Measurements from ENCODE around the gene OBP2B. TPM values are rescaled to one million over a fixed set of nuclear protein-coding genes. Genes with fewer than 3 reads are reported as not detected.
"Not testable (repeated sequence)": the region's sequence is repeated elsewhere in the genome, so short reads cannot be mapped to it uniquely, and the experiment has no call there.

OBP2B gene
- total and polyA plus RNA-seq, 2 donors (not counting 1 experiment from before 2014, with no cell fraction given): not detected

DNA sequence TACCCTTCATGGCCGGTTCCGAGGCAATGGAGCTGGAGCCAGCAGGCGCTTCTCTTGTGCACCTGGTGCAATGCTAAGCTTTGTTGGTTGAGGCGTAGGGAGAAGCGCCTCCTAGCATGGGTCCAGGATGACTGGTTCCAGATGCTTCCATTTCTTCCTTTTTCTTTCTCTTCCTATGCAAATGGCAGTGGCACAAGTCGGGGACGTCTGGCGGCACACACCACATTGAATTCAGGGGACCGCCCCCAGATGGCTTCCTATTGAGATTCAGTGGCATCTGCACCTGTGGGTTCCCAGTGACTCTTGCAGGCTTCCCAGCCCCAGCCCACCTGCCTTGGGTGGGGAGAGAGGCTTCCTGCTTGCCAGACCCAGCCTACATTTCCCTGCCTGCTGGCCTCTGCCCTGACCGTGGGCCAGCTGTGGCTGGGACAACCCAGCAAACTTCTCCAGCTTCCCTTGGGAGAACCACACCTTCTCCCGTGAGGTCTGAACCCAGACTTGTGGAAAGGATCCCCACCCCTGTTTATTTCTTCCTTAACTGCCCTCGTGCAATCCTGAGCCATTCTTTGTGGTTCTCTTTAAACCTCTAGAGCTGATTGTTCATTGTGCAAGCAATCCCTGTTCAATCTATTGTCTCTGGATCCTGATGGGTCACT lies 8.4 kb upstream of the OBP2B start:
- H2AFZ ChIP-seq (ENCODE audit: low read length); H4K20me1 ChIP-seq (ENCODE audit: control insufficient read depth, extremely low read depth, insufficient read depth, low read length): not testable (repeated sequence)

DNA sequence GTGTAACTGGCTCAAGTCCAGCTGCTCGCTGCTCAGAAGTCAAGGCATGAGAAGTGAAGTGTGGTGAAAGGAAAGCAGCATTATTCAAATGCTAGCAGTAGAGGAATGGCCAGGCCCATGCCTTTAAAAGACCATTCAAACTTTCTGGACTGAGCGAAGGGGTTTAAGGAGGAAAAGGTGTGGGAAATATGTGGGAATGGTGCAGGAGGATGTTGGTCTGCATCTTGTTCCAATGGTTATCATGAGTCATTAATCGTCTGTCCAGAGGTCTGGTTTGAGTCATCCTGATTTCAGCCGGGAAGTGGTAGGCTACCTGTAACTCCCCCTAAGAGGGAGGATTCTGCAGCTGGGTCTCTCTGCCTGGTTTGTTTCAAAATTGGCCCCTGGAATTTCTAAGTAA lies 5.2 kb upstream of the OBP2B start:
- H3K27ac ChIP-seq (ENCODE audit: insufficient read depth, low read length); H3K4me2 ChIP-seq (ENCODE audit: extremely low read depth, insufficient read depth, low read length); H3K79me2 ChIP-seq (ENCODE audit: control insufficient read depth, insufficient read depth, low read length); H3K4me3 ChIP-seq (replicated peaks in 1 of 4; ENCODE audit: control extremely low read depth in 1 of 4, insufficient read depth in 1 of 4, low read depth in 3 of 4, low read length in 4 of 4); H2AFZ ChIP-seq (ENCODE audit: low read length); H3K27me3 ChIP-seq (ENCODE audit: control insufficient read depth, insufficient read depth, low read length); H3K9ac ChIP-seq (ENCODE audit: insufficient read depth, low read length); H3K9me3 ChIP-seq (ENCODE audit: control insufficient read depth, insufficient read depth, low read depth, low read length); H4K20me1 ChIP-seq (ENCODE audit: control insufficient read depth, extremely low read depth, insufficient read depth, low read length); H3K4me1 ChIP-seq (ENCODE audit: control insufficient read depth, extremely low read depth, insufficient read depth, low read length); H3K36me3 ChIP-seq (ENCODE audit: control insufficient read depth, insufficient read depth, low read length): not testable (repeated sequence)
- peak in 1 of 2 donors; percentile 13 for DNase-seq (ENCODE audit: low read depth in 2 of 2)

More for the DNA sequence above, 8.4 kb upstream of the OBP2B start:
- not testable (repeated sequence) for H3K27ac ChIP-seq (ENCODE audit: insufficient read depth, low read length); H3K9ac ChIP-seq (ENCODE audit: insufficient read depth, low read length); H3K4me3 ChIP-seq (replicated peaks in 1 of 4; ENCODE audit: control extremely low read depth in 1 of 4, insufficient read depth in 1 of 4, low read depth in 3 of 4, low read length in 4 of 4); H3K9me3 ChIP-seq (ENCODE audit: control insufficient read depth, insufficient read depth, low read depth, low read length); H3K79me2 ChIP-seq (ENCODE audit: control insufficient read depth, insufficient read depth, low read length); H3K27me3 ChIP-seq (ENCODE audit: control insufficient read depth, insufficient read depth, low read length); H3K36me3 ChIP-seq (ENCODE audit: control insufficient read depth, insufficient read depth, low read length); H3K4me1 ChIP-seq (ENCODE audit: control insufficient read depth, extremely low read depth, insufficient read depth, low read length); H3K4me2 ChIP-seq (ENCODE audit: extremely low read depth, insufficient read depth, low read length); DNase-seq (ENCODE audit: low read depth in 2 of 2)

DNA sequence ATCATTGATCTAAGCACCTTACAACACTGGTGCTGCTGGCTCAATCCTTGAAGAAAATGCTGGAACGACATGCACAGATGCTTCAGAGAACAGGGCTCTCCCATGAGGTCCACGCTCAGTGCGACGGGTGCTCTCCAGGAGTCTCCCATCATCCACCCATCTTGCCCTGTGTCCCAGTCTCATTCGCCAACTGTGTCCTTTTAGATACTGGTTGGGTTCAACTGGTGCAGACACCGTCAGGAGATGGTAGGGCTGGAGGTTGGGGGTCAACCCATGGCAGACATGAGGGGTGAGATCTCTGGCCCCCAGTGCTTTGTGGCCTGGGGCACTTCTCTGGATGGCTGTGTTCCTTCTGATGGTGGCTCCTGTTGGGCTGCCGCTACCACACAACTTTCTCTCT lies 1.6 kb upstream of the OBP2B start:
- H3K27me3 ChIP-seq (ENCODE audit: control insufficient read depth, insufficient read depth, low read length): peaks cover 2% of the 10 kb centered on the region
- no peak overlapping the region for H3K4me3 ChIP-seq (replicated peaks in 1 of 4; ENCODE audit: control extremely low read depth in 1 of 4, insufficient read depth in 1 of 4, low read depth in 3 of 4, low read length in 4 of 4)
- no peaks in the 10 kb centered on the region for H3K36me3 ChIP-seq (ENCODE audit: control insufficient read depth, insufficient read depth, low read length)
- no peak overlapping the region for H2AFZ ChIP-seq (ENCODE audit: low read length)
- no peak overlapping the region for H3K9ac ChIP-seq (ENCODE audit: insufficient read depth, low read length)
- DNase-seq (ENCODE audit: low read depth in 2 of 2): no peak
- no peaks in the 10 kb centered on the region for H4K20me1 ChIP-seq (ENCODE audit: control insufficient read depth, extremely low read depth, insufficient read depth, low read length)
- H3K9me3 ChIP-seq (ENCODE audit: control insufficient read depth, insufficient read depth, low read depth, low read length): no peaks in the 10 kb centered on the region
- no peaks in the 10 kb centered on the region for H3K79me2 ChIP-seq (ENCODE audit: control insufficient read depth, insufficient read depth, low read length)
- no peak overlapping the region for H3K27ac ChIP-seq (ENCODE audit: insufficient read depth, low read length)
- H3K4me2 ChIP-seq (ENCODE audit: extremely low read depth, insufficient read depth, low read length): no peak overlapping the region
- no peak for TF ChIP-seq EZH2 (IDR thresholded peaks at IDR 0.05; ENCODE audit: low read length, missing control alignments)
- TF ChIP-seq, protein P1, sequence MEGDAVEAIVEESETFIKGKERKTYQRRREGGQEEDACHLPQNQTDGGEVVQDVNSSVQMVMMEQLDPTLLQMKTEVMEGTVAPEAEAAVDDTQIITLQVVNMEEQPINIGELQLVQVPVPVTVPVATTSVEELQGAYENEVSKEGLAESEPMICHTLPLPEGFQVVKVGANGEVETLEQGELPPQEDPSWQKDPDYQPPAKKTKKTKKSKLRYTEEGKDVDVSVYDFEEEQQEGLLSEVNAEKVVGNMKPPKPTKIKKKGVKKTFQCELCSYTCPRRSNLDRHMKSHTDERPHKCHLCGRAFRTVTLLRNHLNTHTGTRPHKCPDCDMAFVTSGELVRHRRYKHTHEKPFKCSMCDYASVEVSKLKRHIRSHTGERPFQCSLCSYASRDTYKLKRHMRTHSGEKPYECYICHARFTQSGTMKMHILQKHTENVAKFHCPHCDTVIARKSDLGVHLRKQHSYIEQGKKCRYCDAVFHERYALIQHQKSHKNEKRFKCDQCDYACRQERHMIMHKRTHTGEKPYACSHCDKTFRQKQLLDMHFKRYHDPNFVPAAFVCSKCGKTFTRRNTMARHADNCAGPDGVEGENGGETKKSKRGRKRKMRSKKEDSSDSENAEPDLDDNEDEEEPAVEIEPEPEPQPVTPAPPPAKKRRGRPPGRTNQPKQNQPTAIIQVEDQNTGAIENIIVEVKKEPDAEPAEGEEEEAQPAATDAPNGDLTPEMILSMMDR (conservative IDR thresholded peaks at IDR 0.05 in 1 of 2, IDR thresholded peaks at IDR 0.05 in 1 of 2; ENCODE audit: low read depth in 1 of 2, low read length in 2 of 2): no peak
- H3K4me1 ChIP-seq (ENCODE audit: control insufficient read depth, extremely low read depth, insufficient read depth, low read length): no peaks in the 10 kb centered on the region

DNA sequence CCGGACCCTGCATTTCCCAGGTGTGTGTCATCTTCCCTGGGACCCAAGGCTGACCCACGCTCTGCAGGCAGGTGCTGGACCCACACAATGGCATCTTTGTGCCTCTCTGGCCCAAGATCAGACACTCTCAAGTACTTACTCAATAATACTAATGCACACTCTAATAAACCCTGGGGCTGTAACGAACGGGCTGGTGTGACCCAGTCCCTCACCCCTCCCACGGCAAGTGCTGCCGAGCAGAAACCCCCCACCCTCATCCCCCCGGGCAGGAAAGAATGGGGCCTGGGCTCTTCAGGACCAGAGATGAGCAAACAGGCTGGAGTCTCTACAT lies 1.1 kb upstream of the OBP2B start:
- H3K9me3 ChIP-seq (ENCODE audit: control insufficient read depth, insufficient read depth, low read depth, low read length): no peaks in the 10 kb centered on the region
- H3K79me2 ChIP-seq (ENCODE audit: control insufficient read depth, insufficient read depth, low read length): no peaks in the 10 kb centered on the region
- H3K4me3 ChIP-seq (replicated peaks in 1 of 4; ENCODE audit: control extremely low read depth in 1 of 4, insufficient read depth in 1 of 4, low read depth in 3 of 4, low read length in 4 of 4): no peak overlapping the region
- no peak overlapping the region for H3K4me2 ChIP-seq (ENCODE audit: extremely low read depth, insufficient read depth, low read length)
- no peaks in the 10 kb centered on the region for H3K4me1 ChIP-seq (ENCODE audit: control insufficient read depth, extremely low read depth, insufficient read depth, low read length)
- no peak for DNase-seq (ENCODE audit: low read depth in 2 of 2)
- no peak overlapping the region for H3K9ac ChIP-seq (ENCODE audit: insufficient read depth, low read length)
- H3K27me3 ChIP-seq (ENCODE audit: control insufficient read depth, insufficient read depth, low read length): peaks cover 2% of the 10 kb centered on the region
- no peaks in the 10 kb centered on the region for H4K20me1 ChIP-seq (ENCODE audit: control insufficient read depth, extremely low read depth, insufficient read depth, low read length)
- no peak overlapping the region for H2AFZ ChIP-seq (ENCODE audit: low read length)
- TF ChIP-seq EZH2 (IDR thresholded peaks at IDR 0.05; ENCODE audit: low read length, missing control alignments): no peak
- TF ChIP-seq, protein P1 (conservative IDR thresholded peaks at IDR 0.05 in 1 of 2, IDR thresholded peaks at IDR 0.05 in 1 of 2; ENCODE audit: low read depth in 1 of 2, low read length in 2 of 2): no peak
- H3K27ac ChIP-seq (ENCODE audit: insufficient read depth, low read length): no peak overlapping the region
- no peaks in the 10 kb centered on the region for H3K36me3 ChIP-seq (ENCODE audit: control insufficient read depth, insufficient read depth, low read length)

DNA sequence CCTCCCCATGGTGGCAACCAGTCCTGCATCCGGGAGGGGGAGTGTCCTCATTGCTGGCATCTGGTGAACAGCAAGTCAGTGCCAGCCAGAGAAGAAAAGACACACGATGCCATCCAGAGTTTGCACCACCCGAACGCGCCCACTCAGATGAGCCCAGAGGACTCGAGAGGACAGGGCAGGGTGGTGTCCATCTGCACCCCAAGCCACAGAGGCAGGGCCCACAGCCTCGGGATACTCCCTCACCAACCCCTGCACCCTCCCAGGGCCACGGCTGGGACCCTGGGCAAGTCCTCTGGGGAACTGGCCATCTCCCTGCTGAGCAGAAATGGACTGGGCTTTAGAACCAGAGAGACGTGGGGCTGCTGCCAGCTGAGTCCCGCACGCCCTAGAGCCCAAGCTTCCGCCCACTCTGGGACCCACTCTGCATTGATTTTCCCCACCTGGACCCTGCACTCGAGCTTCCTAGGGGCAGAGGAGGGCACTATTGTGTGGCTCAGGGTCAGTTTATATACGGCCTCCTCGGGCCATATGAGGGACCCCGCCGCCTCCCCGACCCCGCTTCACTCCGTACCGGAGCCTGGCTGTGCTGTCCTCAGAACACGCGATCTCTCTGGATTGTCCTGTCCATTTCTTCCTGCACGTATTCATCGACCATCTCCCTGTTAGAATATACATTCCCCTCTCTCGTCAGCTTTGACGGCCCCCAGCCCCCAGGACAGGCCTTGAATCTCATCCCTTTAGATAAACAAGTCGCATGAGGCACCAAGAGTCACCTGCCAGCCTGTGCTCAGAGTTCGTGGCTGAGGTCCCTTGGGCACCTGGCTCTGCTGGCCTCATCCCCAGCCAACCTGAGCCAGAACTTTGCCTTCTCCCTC lies 514 bp upstream of the OBP2B start:
- not testable (repeated sequence) for DNase-seq (ENCODE audit: low read depth in 2 of 2); H3K4me3 ChIP-seq (replicated peaks in 1 of 4; ENCODE audit: control extremely low read depth in 1 of 4, insufficient read depth in 1 of 4, low read depth in 3 of 4, low read length in 4 of 4); H4K20me1 ChIP-seq (ENCODE audit: control insufficient read depth, extremely low read depth, insufficient read depth, low read length); H3K4me2 ChIP-seq (ENCODE audit: extremely low read depth, insufficient read depth, low read length); H3K9me3 ChIP-seq (ENCODE audit: control insufficient read depth, insufficient read depth, low read depth, low read length); H3K79me2 ChIP-seq (ENCODE audit: control insufficient read depth, insufficient read depth, low read length); H3K27me3 ChIP-seq (ENCODE audit: control insufficient read depth, insufficient read depth, low read length); H3K4me1 ChIP-seq (ENCODE audit: control insufficient read depth, extremely low read depth, insufficient read depth, low read length); H3K36me3 ChIP-seq (ENCODE audit: control insufficient read depth, insufficient read depth, low read length); H2AFZ ChIP-seq (ENCODE audit: low read length); H3K27ac ChIP-seq (ENCODE audit: insufficient read depth, low read length); H3K9ac ChIP-seq (ENCODE audit: insufficient read depth, low read length)
